H1 (cell line): ENCODE measurements around the gene MTMR4. TPM values are rescaled to one million over a fixed set of nuclear protein-coding genes. Genes with fewer than 3 reads are reported as not detected.

Source experiments
- CTCF ChIA-PET: fragments of 300-600 bp; sonication (Branson Sonifier 250); formaldehyde crosslinking; loops from one replicate; lab custom pipeline; 2021; ENCODE audit not compliant: partially characterized antibody; lab: Charles Lee
- POLR2A ChIA-PET: fragments of 300-600 bp; sonication (Branson Sonifier 250); formaldehyde crosslinking; loops from one replicate; lab custom pipeline; 2021; ENCODE audit warnings: inconsistent platforms; ENCODE audit not compliant: partially characterized antibody; lab: Charles Lee
- DNase-seq, 2 experiments: peaks; one replicate each; pipeline versions ENCODE4 v3.0.0 to v3.0.0-alpha.2; 2010 to 2022; ENCODE audit warnings: low spot score in 2 of 2, low read depth in 1 of 2, mixed read lengths in 1 of 2
- FAIRE-seq: peaks from 2 replicates; lab custom pipeline; 2011; peaks lifted over from hg19 to GRCh38; lab: Jason Lieb, UNC
- H2AFZ ChIP-seq: 2 replicates; pipeline ENCODE4 v1.8.1; 2012; ENCODE audit warnings: low read length, inconsistent platforms
- H2AK5ac ChIP-seq: 2 replicates; pipeline ENCODE4 v1.6.1; 2013; ENCODE audit warnings: low read depth, low read length
- H2BK120ac ChIP-seq: replicated peaks from 2 replicates; pipeline ENCODE3; 2013; ENCODE audit warnings: low read depth, low read length, inconsistent platforms
- H2BK12ac ChIP-seq: 2 replicates; pipeline ENCODE4 v1.6.1; 2013; ENCODE audit warnings: low read depth, low read length
- H2BK15ac ChIP-seq: 2 replicates; pipeline ENCODE4 v1.6.1; 2013; ENCODE audit warnings: low read length
- H2BK20ac ChIP-seq: 2 replicates; pipeline ENCODE4 v1.6.1; 2013; ENCODE audit warnings: low read length
- H2BK5ac ChIP-seq: 2 replicates; pipeline ENCODE4 v1.6.1; 2013; ENCODE audit warnings: low read depth, low read length
- H3K14ac ChIP-seq: 2 replicates; pipeline ENCODE4 v1.6.1; 2013; ENCODE audit warnings: inconsistent platforms; ENCODE audit not compliant: insufficient read length
- H3K18ac ChIP-seq: 2 replicates; pipeline ENCODE4 v1.6.1; 2013; ENCODE audit warnings: low read length; ENCODE audit errors: extremely low read depth
- H3K23ac ChIP-seq: 2 replicates; pipeline ENCODE4 v1.6.1; 2013; ENCODE audit warnings: inconsistent platforms; ENCODE audit not compliant: insufficient read length
- H3K23me2 ChIP-seq: 2 replicates; pipeline ENCODE4 v1.6.1; 2013; ENCODE audit warnings: low read depth, low read length
- H3K27ac ChIP-seq: 2 replicates; pipeline ENCODE4 v1.6.1; 2011; ENCODE audit warnings: low read depth, low read length, inconsistent platforms
- H3K27me3 ChIP-seq, 4 experiments: replicated peaks in 1 of 4; 1 replicate in 1 of 4; 2 replicates in 3 of 4; pipeline versions ENCODE4 v1.6.1 to v1.8.1; 2011 to 2013; ENCODE audit warnings: low read length in 3 of 4, mild to moderate bottlenecking in 3 of 4, inconsistent platforms in 2 of 4, mixed read lengths in 2 of 4, moderate library complexity in 1 of 4; ENCODE audit not compliant: control insufficient read depth in 3 of 4, insufficient read depth in 3 of 4; ENCODE audit errors: extremely low read depth in 1 of 4
- H3K36me3 ChIP-seq, 4 experiments: 2 replicates each; pipeline versions ENCODE4 v1.6.1 to v1.8.1; 2011 to 2013; ENCODE audit warnings: mild to moderate bottlenecking in 4 of 4, low read length in 3 of 4, moderate library complexity in 2 of 4, control low read depth in 1 of 4, inconsistent platforms in 1 of 4; ENCODE audit not compliant: insufficient read depth in 4 of 4, control insufficient read depth in 2 of 4
- H3K4ac ChIP-seq: replicated peaks from 2 replicates; pipeline ENCODE3; 2013; ENCODE audit warnings: low read length, low read depth, mixed read lengths, inconsistent platforms; ENCODE audit not compliant: insufficient read length
- H3K4me1 ChIP-seq, 4 experiments: replicated peaks in 1 of 4; 1 replicate in 1 of 4; 2 replicates in 3 of 4; pipeline versions ENCODE4 v1.6.1 to v1.8.1; 2011 to 2013; ENCODE audit warnings: low read length in 3 of 4, inconsistent platforms in 2 of 4, mixed read lengths in 1 of 4; ENCODE audit not compliant: insufficient read depth in 4 of 4, control insufficient read depth in 3 of 4
- H3K4me2 ChIP-seq, 2 experiments: 2 replicates each; pipeline versions ENCODE4 v1.6.1 to v1.8.1; 2011 to 2013; ENCODE audit warnings: low read depth in 2 of 2, low read length in 2 of 2, control low read depth in 1 of 2, inconsistent platforms in 1 of 2, mild to moderate bottlenecking in 1 of 2; ENCODE audit not compliant: insufficient read depth in 1 of 2
- H3K4me3 ChIP-seq, 4 experiments: fragments of 200-600, 300-600 bp in 1 of 4; sonication (generic), shearing (Covaris generic), sonication (Bioruptor Twin) in 1 of 4; 2 replicates each; pipeline versions ENCODE4 v1.5.1 to v1.8.1; 2011 to 2016; ENCODE audit warnings: low read length in 4 of 4, low read depth in 3 of 4, control low read depth in 2 of 4, inconsistent platforms in 2 of 4, mild to moderate bottlenecking in 2 of 4, mixed read lengths in 1 of 4, moderate library complexity in 1 of 4; ENCODE audit not compliant: insufficient read depth in 2 of 4; ENCODE audit errors: extremely low read depth in 1 of 4
- H3K56ac ChIP-seq: replicated peaks from 2 replicates; pipeline ENCODE3; 2013; ENCODE audit warnings: low read depth, mild to moderate bottlenecking, mixed read lengths, low read length, inconsistent platforms; ENCODE audit not compliant: insufficient read length
- H3K79me1 ChIP-seq: 2 replicates; pipeline ENCODE4 v1.6.1; 2013; ENCODE audit warnings: low read depth, low read length, control low read depth
- H3K79me2 ChIP-seq, 2 experiments: 2 replicates each; pipeline versions ENCODE4 v1.6.1 to v1.8.1; 2012 to 2013; ENCODE audit warnings: low read length in 2 of 2, mild to moderate bottlenecking in 2 of 2, inconsistent platforms in 1 of 2; ENCODE audit not compliant: insufficient read depth in 2 of 2, control insufficient read depth in 1 of 2
- H3K9ac ChIP-seq, 4 experiments: replicated peaks in 1 of 4; 1 replicate in 1 of 4; 2 replicates in 3 of 4; pipeline versions ENCODE4 v1.6.1 to v1.8.1; 2011 to 2013; ENCODE audit warnings: low read depth in 3 of 4, low read length in 3 of 4, control low read depth in 2 of 4, mild to moderate bottlenecking in 2 of 4, moderate library complexity in 2 of 4, inconsistent platforms in 1 of 4; ENCODE audit errors: extremely low read depth in 1 of 4
- H3K9me3 ChIP-seq, 2 experiments: 2 replicates each; pipeline versions ENCODE4 v1.6.1 to v1.8.1; 2012 to 2013; ENCODE audit warnings: mild to moderate bottlenecking in 2 of 2, moderate library complexity in 2 of 2, control low read depth in 1 of 2, inconsistent platforms in 1 of 2, low read depth in 1 of 2, low read length in 1 of 2, mixed read lengths in 1 of 2; ENCODE audit not compliant: insufficient read depth in 2 of 2
- H4K20me1 ChIP-seq, 2 experiments: replicated peaks in 1 of 2; 2 replicates each; pipeline versions ENCODE3 to v1.8.1; 2011 to 2013; ENCODE audit warnings: inconsistent platforms in 2 of 2, low read length in 2 of 2, mild to moderate bottlenecking in 1 of 2; ENCODE audit not compliant: insufficient read depth in 2 of 2, control insufficient read depth in 1 of 2
- H4K5ac ChIP-seq: 2 replicates; pipeline ENCODE4 v1.6.1; 2013; ENCODE audit warnings: low read length, low read depth, mixed read lengths, inconsistent platforms; ENCODE audit not compliant: insufficient read length
- H4K8ac ChIP-seq: 2 replicates; pipeline ENCODE4 v1.8.0; 2013; ENCODE audit warnings: mild to moderate bottlenecking, moderate library complexity, low read length, inconsistent platforms; ENCODE audit not compliant: insufficient read depth; ENCODE audit errors: extremely low read depth
- H4K91ac ChIP-seq: replicated peaks from 2 replicates; pipeline ENCODE3; 2013; ENCODE audit warnings: low read length, mixed read lengths, inconsistent platforms; ENCODE audit not compliant: insufficient read length
- ASH2L ChIP-seq: fragments of 200-600, 300-600 bp; sonication (generic); IDR thresholded peaks from one replicate; pipeline ENCODE4 v1.7.1; 2017; ENCODE audit warnings: low read length
- ATF2 ChIP-seq: IDR thresholded peaks from 2 replicates; pipeline ENCODE4 v1.6.1; 2012; ENCODE audit warnings: low read length, inconsistent platforms
- CEBPB ChIP-seq: IDR thresholded peaks from 2 replicates; pipeline ENCODE4 v1.6.1; 2012; ENCODE audit warnings: low read depth, low read length
- CTBP2 ChIP-seq: IDR thresholded peaks from 2 replicates; pipeline ENCODE4 v1.7.0; 2011; ENCODE audit warnings: borderline replicate concordance, mild to moderate bottlenecking, moderate library complexity, mixed read lengths, low read length; ENCODE audit not compliant: insufficient read depth, insufficient read length
- EZH2 ChIP-seq: fragments of 200-600 bp; sonication (generic); IDR thresholded peaks from 2 replicates; pipeline ENCODE4 v1.7.1; 2012; ENCODE audit warnings: low read depth, mild to moderate bottlenecking, moderate library complexity, low read length, inconsistent platforms; ENCODE audit not compliant: severe bottlenecking
- PHF8 ChIP-seq: fragments of 200-600 bp; sonication (generic); conservative IDR thresholded peaks from 2 replicates; pipeline ENCODE4 v1.7.1; 2012; ENCODE audit warnings: low read depth, mild to moderate bottlenecking, inconsistent platforms, low read length, moderate library complexity
- POLR2AphosphoS5 ChIP-seq: IDR thresholded peaks from 2 replicates; pipeline ENCODE4 v1.6.1; 2011; ENCODE audit warnings: low read depth, low read length
- RXRA ChIP-seq: IDR thresholded peaks from 2 replicates; pipeline ENCODE4 v1.6.1; 2011; ENCODE audit warnings: low read depth, mild to moderate bottlenecking, low read length, moderate library complexity; ENCODE audit not compliant: insufficient read depth
- SIN3A ChIP-seq, 2 experiments: IDR thresholded peaks in 1 of 2; conservative IDR thresholded peaks in 1 of 2; 2 replicates each; pipeline ENCODE4 v1.6.1; 2011 to 2012; ENCODE audit warnings: low read length in 2 of 2, improper control_type of control experiment in 1 of 2, low read depth in 1 of 2, mild to moderate bottlenecking in 1 of 2
- SP1 ChIP-seq: IDR thresholded peaks from 2 replicates; pipeline ENCODE4 v1.6.1; 2011; ENCODE audit warnings: low read depth, low read length
- ZNF274 ChIP-seq: IDR thresholded peaks from 2 replicates; pipeline ENCODE4 v1.7.0; 2012; ENCODE audit warnings: low read length, borderline replicate concordance; ENCODE audit errors: extremely low read depth
- WGBS, 2 experiments: shearing (Covaris generic) in 1 of 2; methylation state at CpG; one replicate each; pipeline versions ENCODE4 v1.1.6 to v1.1.7; 2013 to 2015; ENCODE audit warnings: low lambda C conversion rate in 2 of 2, mixed read lengths in 2 of 2, inconsistent platforms in 1 of 2, low coverage in 1 of 2, missing lambda C conversion rate in 1 of 2; ENCODE audit not compliant: insufficient replicate concordance in 2 of 2, insufficient coverage in 1 of 2, insufficient read length in 1 of 2; ENCODE audit errors: extremely low coverage in 1 of 2, missing lambda C conversion rate in 1 of 2; 5-methylcytosine and 5-hydroxymethylcytosine counted together
- polyA plus RNA-seq, 7 experiments: library from polyadenylated mRNA; depleted of rRNA in 3 of 7; stranded (reverse) in 5 of 7; unstranded in 2 of 7; fragments of >200 nt in 5 of 7; fragments of 200-250 nt in 2 of 7; gene quantifications; 1 replicate in 5 of 7; 2 replicates in 1 of 7; 4 replicates in 1 of 7; pipeline versions ENCODE4 v1.2.1 to v1.2.3, GENCODE V29; 2011 to 2013; ENCODE audit warnings: missing spikeins in 2 of 7, mixed read lengths in 2 of 7
- total RNA-seq: library from RNA; stranded (reverse); fragmentation: NEBNext Ultra II Directional; extraction: Animal tissue kit (Norgen Biotek cat#: 25700); gene quantifications from 2 replicates; pipeline ENCODE4 v1.2.1, GENCODE V29; 2021
- TF ChIP-seq, protein P1 (sequence below): IDR thresholded peaks from 2 replicates; pipeline ENCODE4 v1.6.1; 2012; ENCODE audit warnings: inconsistent platforms

The MTMR4 gene
- total and polyA plus RNA-seq, 2 of the 8 experiments (the other 6 are each of a cell fraction or from before 2014, with no cell fraction given) = 15.9 to 39.2 TPM

- Histone ChIP-seq H4K5ac (no peak overlapping the region), H2BK5ac (no peak overlapping the region), H2BK120ac (no peak overlapping the region), H3K9me3 (no peaks in the 10 kb centered on the region), H3K79me1 (no peaks in the 10 kb centered on the region), H4K8ac (no peak overlapping the region), H4K91ac (no peak overlapping the region), H3K23ac (no peak overlapping the region), H4K20me1 (peaks cover 7 to 8% of the 10 kb centered on the region in 2 experiments), H3K36me3 (peaks cover 30 to 79% (median 62%) of the 10 kb centered on the region in 4 experiments), H3K27me3 (no peaks in the 10 kb centered on the region), H3K27ac (no peak overlapping the region), H2AFZ (no peak overlapping the region), H3K56ac (no peak overlapping the region), H2BK12ac (no peak overlapping the region), H3K9ac (no peak overlapping the region), H2BK15ac (no peak overlapping the region), H3K18ac (no peak overlapping the region), H2BK20ac (no peak overlapping the region), H3K4me3 (no peak overlapping the region), H3K79me2 (no peaks in the 10 kb centered on the region), H3K14ac (no peak overlapping the region), H3K4ac (no peak overlapping the region), H2AK5ac (no peak overlapping the region), H3K4me2 (no peak overlapping the region), H3K4me1 (no peaks in the 10 kb centered on the region), H3K23me2 (no peaks in the 10 kb centered on the region)
- 93% methylated on average over 8 of the region's 8 CpGs; no CpG with 5 or more reads in 1 of the 2 experiments for WGBS, 2 experiments
- ChIA-PET CTCF (no interaction called here), POLR2A (interaction anchor here (0.9 to 2.1 kb wide), 2 partner anchors 8 to 10 kb away, joined by 3 to 11 read pairs; partner anchors contain the start of gene MTMR4)
- DNase-seq (no peak), FAIRE-seq (no peak)
- TF ChIP-seq CEBPB = no peak
- TF ChIP-seq ATF2 = no peak
- TF ChIP-seq EZH2 = no peak
- TF ChIP-seq, protein P1, sequence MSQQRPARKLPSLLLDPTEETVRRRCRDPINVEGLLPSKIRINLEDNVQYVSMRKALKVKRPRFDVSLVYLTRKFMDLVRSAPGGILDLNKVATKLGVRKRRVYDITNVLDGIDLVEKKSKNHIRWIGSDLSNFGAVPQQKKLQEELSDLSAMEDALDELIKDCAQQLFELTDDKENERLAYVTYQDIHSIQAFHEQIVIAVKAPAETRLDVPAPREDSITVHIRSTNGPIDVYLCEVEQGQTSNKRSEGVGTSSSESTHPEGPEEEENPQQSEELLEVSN = no peak
- TF ChIP-seq ASH2L = no peak
- no peak for TF ChIP-seq PHF8
- no peak for TF ChIP-seq POLR2AphosphoS5
- no peak for TF ChIP-seq CTBP2
- no peak for TF ChIP-seq SIN3A (conservative IDR thresholded peaks at IDR 0.05 in 1 of 2, IDR thresholded peaks at IDR 0.05 in 1 of 2; ENCODE audit: low read depth in 1 of 2, low read length in 2 of 2)
- no peak for TF ChIP-seq SP1
- no peak for TF ChIP-seq RXRA
- TF ChIP-seq ZNF274 = no peak
Measured at GRCh38 chr17:58503866-58504265, 10.6 kb downstream of the MTMR4 start.
